GM19452 (cell line): ENCODE measurements around the gene CXCR2.
"Not testable (repeated sequence)": the region's sequence is repeated elsewhere in the genome, so short reads cannot be mapped to it uniquely, and the experiment has no call there.

ENCODE experiments used
- ATAC-seq: cut with Tn5 transposase; IDR thresholded peaks from one replicate; pipeline ENCODE4 v1.9.1; 2021; ENCODE audit not compliant: unreplicated experiment

Gene CXCR2

DNA sequence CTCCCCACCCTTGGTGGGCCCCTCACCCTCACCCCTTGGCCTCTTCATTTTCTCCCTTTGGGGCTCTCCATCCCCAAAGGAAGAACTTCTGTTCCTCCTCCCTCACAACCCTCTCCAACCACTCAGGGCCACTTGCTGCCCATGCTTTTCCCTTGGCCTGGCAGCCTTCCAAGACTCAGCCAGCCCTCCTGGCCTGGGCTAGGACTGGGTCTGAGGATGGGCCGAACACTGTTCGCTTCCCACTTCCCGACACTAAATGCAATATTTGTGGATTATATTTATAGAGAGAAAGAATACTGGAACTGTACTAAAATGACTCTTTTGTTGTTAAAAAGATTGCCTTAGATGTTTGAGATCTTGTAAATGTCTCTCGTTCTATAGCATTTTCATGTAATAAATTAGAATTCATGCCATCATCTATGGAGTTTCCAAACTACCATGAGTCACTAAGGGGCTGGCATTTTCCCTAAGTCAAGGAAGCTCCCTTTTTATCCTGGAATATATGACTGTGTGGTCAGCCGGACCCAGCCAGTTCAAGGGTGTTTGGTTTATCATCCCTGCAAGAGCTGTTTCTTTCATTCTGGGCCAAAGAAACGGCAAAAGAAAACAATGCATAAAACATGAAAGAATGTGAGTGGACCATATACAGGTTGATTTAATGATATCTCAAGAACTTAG is 3.8 kb downstream of the CXCR2 start:
- ATAC-seq: no peak

GRCh38 chr2:218130377-218130776 is 4.5 kb downstream of the CXCR2 start:
- no peak for ATAC-seq

- ATAC-seq: no peak
Measured at GRCh38 chr2:218130822-218131221, 5.0 kb downstream of the CXCR2 start.

GRCh38 chr2:218137514-218137913 is 11.7 kb downstream of the CXCR2 start:
- no peak for ATAC-seq

DNA sequence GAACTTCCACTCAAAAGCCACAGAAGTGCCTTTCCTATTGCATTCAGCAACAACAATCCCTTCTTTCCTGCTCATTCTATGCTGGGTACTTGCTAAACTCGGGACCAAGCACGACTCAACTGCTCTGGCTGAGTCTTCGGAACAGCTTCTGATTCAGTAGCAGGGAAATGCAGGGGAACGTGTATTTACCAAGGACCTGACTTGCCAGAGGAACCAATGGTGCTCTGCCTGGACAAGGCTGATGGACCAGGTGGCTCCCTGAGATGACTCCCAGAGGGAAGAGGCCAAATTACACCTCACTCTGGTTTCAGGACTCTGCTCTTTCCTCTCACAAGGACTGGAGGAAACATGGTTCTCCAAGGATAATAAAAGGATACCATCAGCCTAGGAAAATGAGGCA is 12.2 kb downstream of the CXCR2 start:
- no peak for ATAC-seq

- ATAC-seq: no peak
Measured at GRCh38 chr2:218145124-218145523, 19.3 kb downstream of the CXCR2 start.

- ATAC-seq: no peak
Measured at GRCh38 chr2:218146056-218146455, 20.2 kb downstream of the CXCR2 start.

DNA sequence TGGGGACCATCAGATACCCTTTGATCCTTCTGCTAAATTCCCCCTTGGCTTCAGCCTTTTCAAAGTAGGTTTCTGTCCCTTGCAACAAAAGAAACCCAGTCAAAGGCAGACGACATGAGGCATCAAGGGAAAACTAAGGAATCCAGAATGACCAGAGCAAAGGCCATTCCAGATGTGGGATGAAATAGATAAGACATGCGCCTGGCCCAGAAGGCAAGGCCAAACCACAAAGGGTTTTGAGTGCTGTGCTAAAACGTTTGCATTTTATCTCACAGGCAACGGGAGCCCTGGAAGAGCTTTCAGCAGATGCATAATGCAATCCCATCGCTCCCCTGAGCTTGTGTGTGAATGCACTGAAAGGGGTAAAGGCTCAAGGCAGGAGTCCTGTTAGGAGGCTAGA is 23.3 kb downstream of the CXCR2 start:
- ATAC-seq: no peak

- ATAC-seq: no peak
Measured at GRCh38 chr2:218149848-218150440, 24.1 kb downstream of the CXCR2 start.

DNA sequence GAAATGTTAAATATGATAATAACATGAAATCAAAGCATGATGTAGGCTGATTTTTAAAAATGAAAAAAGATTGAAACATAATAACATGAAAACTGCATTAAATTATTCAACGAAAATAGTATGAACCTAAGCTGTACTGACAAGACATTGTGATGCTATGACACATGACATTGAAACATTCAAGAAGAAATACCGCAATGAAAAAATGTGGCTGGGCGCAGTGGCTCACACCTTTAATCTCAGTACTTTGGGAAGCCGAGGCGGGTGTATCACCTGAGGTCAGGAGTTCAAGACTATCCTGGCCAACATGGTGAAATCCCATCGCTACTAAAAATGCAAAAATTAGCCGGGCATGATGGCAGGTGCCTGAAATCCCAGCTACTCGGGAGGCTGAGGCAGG is 26.3 kb downstream of the CXCR2 start:
- no peak for ATAC-seq

DNA sequence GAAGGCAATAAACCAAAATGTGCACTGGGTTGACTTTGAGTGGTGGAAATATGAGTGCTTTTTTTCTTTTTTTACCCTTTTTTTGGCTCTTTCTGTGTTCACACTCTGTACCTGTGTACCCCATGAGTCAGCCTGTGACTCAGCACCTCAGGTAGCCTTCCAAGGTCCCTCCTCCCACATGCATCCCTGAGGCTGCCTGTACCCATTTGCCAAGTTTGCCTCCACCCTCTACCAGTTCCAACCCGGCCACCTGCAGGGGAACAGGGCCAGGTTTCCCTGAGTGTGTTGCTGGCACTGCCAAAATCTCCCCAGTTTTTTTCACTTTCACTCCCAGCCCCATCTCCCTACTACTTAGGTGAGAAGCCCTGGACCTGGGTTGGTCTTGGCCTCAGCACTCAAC is 26.9 kb downstream of the CXCR2 start:
- ATAC-seq: no peak

DNA sequence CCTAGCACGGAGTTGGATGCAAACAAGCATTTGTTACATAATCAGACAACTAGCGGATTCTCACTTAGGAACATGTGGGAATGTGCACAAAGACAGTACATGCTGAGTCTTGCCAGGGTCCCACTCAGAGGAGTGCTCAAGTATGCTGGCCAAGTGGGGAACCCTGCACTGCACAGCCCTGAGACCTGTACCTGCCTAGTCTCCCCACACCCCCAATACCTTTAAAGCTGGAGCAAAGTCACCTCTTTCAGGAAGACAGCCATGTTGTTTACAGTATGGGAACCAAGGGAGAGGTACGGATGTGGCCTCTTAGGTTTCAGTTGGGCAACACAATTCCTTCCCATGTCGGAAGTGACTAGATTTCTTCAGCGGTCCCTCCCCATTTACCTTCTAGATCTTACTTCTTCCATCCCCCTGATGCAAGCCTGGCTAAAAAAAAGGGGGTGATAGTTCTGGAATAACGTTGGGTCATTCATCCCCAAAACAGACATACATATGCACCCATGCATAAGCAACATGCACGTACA is 30.2 kb downstream of the CXCR2 start:
- ATAC-seq: no peak

GRCh38 chr2:218161644-218162043 is 35.8 kb downstream of the CXCR2 start:
- no peak for ATAC-seq

- no peak for ATAC-seq
Measured at GRCh38 chr2:218162814-218163213, 37.0 kb downstream of the CXCR2 start.

GRCh38 chr2:218166791-218167190 is 41.0 kb downstream of the CXCR2 start, which contains the start of gene CXCR1:
Gene CXCR1 (minus strand): TSS chr2:218166962. CDS start chr2:218165211, 1,751 bp downstream.
- no peak for ATAC-seq

GRCh38 chr2:218168016-218168415 is 42.2 kb downstream of the CXCR2 start:
- no peak for ATAC-seq

- no peak for ATAC-seq
Measured at GRCh38 chr2:218168635-218169462, 43.0 kb downstream of the CXCR2 start.

DNA sequence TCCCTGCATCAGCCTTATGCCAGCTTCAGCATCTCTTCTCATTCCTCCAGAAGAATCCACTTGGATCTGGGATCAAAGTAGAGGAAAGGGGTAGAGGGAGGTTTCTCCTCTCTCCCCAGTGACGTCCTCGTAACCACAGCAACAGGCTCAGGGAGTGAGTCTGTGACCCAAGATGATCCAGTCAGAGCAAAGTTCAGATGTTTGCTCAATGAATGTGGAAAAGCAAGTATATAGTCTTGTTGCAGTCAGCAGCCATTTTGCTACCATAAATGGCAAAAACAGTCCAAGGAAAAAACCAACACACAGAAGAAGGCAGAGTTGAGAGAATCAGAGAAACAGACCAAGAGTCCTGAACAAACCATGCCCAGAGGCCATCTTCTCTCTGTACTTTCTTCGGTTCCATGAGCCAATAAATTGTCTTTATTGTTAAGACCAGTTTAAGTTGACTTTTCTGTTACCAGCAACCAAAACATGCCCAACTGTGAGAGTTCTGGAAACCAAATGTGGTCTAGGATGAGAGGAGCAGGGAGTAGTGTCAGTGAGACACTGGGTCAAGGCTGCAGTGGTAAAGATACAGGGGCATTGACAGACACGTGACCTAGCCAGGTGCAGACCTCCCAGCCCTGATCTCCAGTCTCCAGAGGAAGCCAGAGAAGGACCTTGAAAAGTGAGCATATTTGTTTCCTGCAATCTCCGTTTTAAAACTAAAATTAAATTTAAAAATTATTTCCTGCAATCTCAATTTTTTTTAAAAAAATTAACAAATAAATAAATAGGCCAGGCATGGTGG is 44.1 kb downstream of the CXCR2 start:
- no peak for ATAC-seq

GRCh38 chr2:218171744-218172143 is 45.9 kb downstream of the CXCR2 start:
- ATAC-seq: not testable (repeated sequence)

- ATAC-seq: no peak
Measured at GRCh38 chr2:218172845-218173244, 47.0 kb downstream of the CXCR2 start.

GRCh38 chr2:218179782-218180181 is 54.0 kb downstream of the CXCR2 start:
- ATAC-seq: no peak
